Neuronal stem cell (in vitro differentiated cells): Measurements from ENCODE around the gene SLC38A8.

Experiments used
- DNase-seq: peaks from one replicate; pipeline ENCODE4 v3.0.0-alpha.2; 2013; ENCODE audit warnings: low spot score
- H2AFZ ChIP-seq: one replicate; pipeline ENCODE4 v1.6.1; 2013; ENCODE audit warnings: mild to moderate bottlenecking, low read length, inconsistent platforms
- H2AK5ac ChIP-seq: 2 replicates; pipeline ENCODE4 v1.6.1; 2013; ENCODE audit warnings: low read depth, mild to moderate bottlenecking, inconsistent platforms, low read length, moderate library complexity, mixed read lengths
- H2BK120ac ChIP-seq: 2 replicates; pipeline ENCODE4 v1.6.1; 2013; ENCODE audit warnings: low read depth, mild to moderate bottlenecking, inconsistent platforms, low read length, moderate library complexity, mixed read lengths
- H2BK12ac ChIP-seq: one replicate; pipeline ENCODE4 v1.6.1; 2013; ENCODE audit warnings: low read length, inconsistent platforms
- H2BK15ac ChIP-seq: 2 replicates; pipeline ENCODE4 v1.6.1; 2013; ENCODE audit warnings: mild to moderate bottlenecking, low read length, inconsistent platforms, mixed read lengths
- H2BK5ac ChIP-seq: one replicate; pipeline ENCODE4 v1.6.1; 2013; ENCODE audit warnings: inconsistent platforms, mild to moderate bottlenecking, low read length, moderate library complexity
- H3K14ac ChIP-seq: one replicate; pipeline ENCODE4 v1.6.1; 2013; ENCODE audit warnings: low read length, inconsistent platforms
- H3K18ac ChIP-seq: 2 replicates; pipeline ENCODE4 v1.6.1; 2013; ENCODE audit warnings: low read length, inconsistent platforms
- H3K23ac ChIP-seq: 2 replicates; pipeline ENCODE4 v1.6.1; 2013; ENCODE audit warnings: low read depth, mild to moderate bottlenecking, mixed read lengths, low read length, inconsistent platforms; ENCODE audit not compliant: poor library complexity
- H3K27ac ChIP-seq: replicated peaks from 3 replicates; pipeline ENCODE4 v1.5.1; 2013; ENCODE audit warnings: low read length, inconsistent platforms
- H3K27me3 ChIP-seq, 3 experiments: 2 replicates each; pipeline ENCODE4 v1.6.1; 2013; ENCODE audit warnings: low read length in 3 of 3, mild to moderate bottlenecking in 2 of 3, inconsistent platforms in 1 of 3, low read depth in 1 of 3, mixed read lengths in 1 of 3, moderate library complexity in 1 of 3; ENCODE audit not compliant: control insufficient read depth in 3 of 3, insufficient read depth in 3 of 3
- H3K36me3 ChIP-seq, 2 donors: replicated peaks in 1 of 2; 2 replicates each; pipeline ENCODE4 v1.6.1; 2013; ENCODE audit warnings: low read length in 2 of 2; ENCODE audit not compliant: control insufficient read depth in 2 of 2, insufficient read depth in 2 of 2
- H3K4ac ChIP-seq: 2 replicates; pipeline ENCODE4 v1.6.1; 2013; ENCODE audit warnings: inconsistent platforms, mild to moderate bottlenecking, low read length, moderate library complexity
- H3K4me1 ChIP-seq, 2 donors: 1 replicate in 1 of 2; 2 replicates in 1 of 2; pipeline ENCODE4 v1.6.1; 2013; ENCODE audit warnings: low read length in 2 of 2, low read depth in 1 of 2; ENCODE audit not compliant: control insufficient read depth in 2 of 2, insufficient read depth in 1 of 2
- H3K4me2 ChIP-seq: one replicate; pipeline ENCODE4 v1.6.1; 2013; ENCODE audit warnings: mild to moderate bottlenecking, low read length, inconsistent platforms; ENCODE audit not compliant: insufficient read depth, poor library complexity, severe bottlenecking
- H3K4me3 ChIP-seq, 2 donors: 2 replicates each; pipeline ENCODE4 v1.5.1; 2013; ENCODE audit warnings: low read length in 2 of 2, mild to moderate bottlenecking in 2 of 2, inconsistent platforms in 1 of 2, moderate library complexity in 1 of 2
- H3K79me1 ChIP-seq: one replicate; pipeline ENCODE4 v1.6.1; 2013; ENCODE audit warnings: low read depth, mild to moderate bottlenecking, inconsistent platforms, low read length, moderate library complexity
- H3K9ac ChIP-seq: one replicate; pipeline ENCODE4 v1.6.1; 2013; ENCODE audit warnings: mild to moderate bottlenecking, low read depth, low read length, inconsistent platforms; ENCODE audit not compliant: poor library complexity
- H3K9me3 ChIP-seq, 2 donors: replicated peaks in 1 of 2; 2 replicates each; pipeline versions ENCODE3 to v1.6.1; 2013; ENCODE audit warnings: low read length in 2 of 2, mild to moderate bottlenecking in 2 of 2, inconsistent platforms in 1 of 2, low read depth in 1 of 2, mixed read lengths in 1 of 2, moderate library complexity in 1 of 2; ENCODE audit not compliant: control insufficient read depth in 2 of 2, insufficient read depth in 1 of 2
- H4K8ac ChIP-seq: one replicate; pipeline ENCODE4 v1.6.1; 2013; ENCODE audit warnings: low read depth, mild to moderate bottlenecking, inconsistent platforms, low read length, moderate library complexity
- H4K91ac ChIP-seq: one replicate; pipeline ENCODE4 v1.6.1; 2013; ENCODE audit warnings: low read length, low read depth, mild to moderate bottlenecking, inconsistent platforms; ENCODE audit not compliant: poor library complexity
- WGBS, 2 donors: extraction: QIAGEN DNeasy Blood & Tissue Kit; methylation state at CpG; one replicate each; pipeline ENCODE4 v1.1.7; 2013; ENCODE audit warnings: missing lambda C conversion rate in 2 of 2, mixed read lengths in 1 of 2; ENCODE audit not compliant: insufficient read length in 2 of 2, insufficient replicate concordance in 1 of 2; ENCODE audit errors: extremely low coverage in 2 of 2; 5-methylcytosine and 5-hydroxymethylcytosine counted together

The SLC38A8 gene

GRCh38 chr16:84020353-84020752 is 22.2 kb downstream of the SLC38A8 start:
- no peak overlapping the region for H2BK120ac ChIP-seq
- H4K91ac ChIP-seq, result no peak overlapping the region
- no peaks in the 10 kb centered on the region for H3K79me1 ChIP-seq
- no peak overlapping the region for H2AFZ ChIP-seq
- no peak overlapping the region for H3K18ac ChIP-seq
- no peak overlapping the region for H2BK12ac ChIP-seq
- H3K9me3 ChIP-seq, result peaks cover 12 to 39% of the 10 kb centered on the region in 2 donors
- no peak overlapping the region for H3K14ac ChIP-seq
- H3K27me3 ChIP-seq, result no peaks in the 10 kb centered on the region
- no peak overlapping the region for H3K9ac ChIP-seq
- no peaks in the 10 kb centered on the region for H3K36me3 ChIP-seq
- H3K4me2 ChIP-seq, result no peak overlapping the region
- H3K23ac ChIP-seq, result no peak overlapping the region
- H4K8ac ChIP-seq, result no peak overlapping the region
- H2BK15ac ChIP-seq, result no peak overlapping the region
- no peak overlapping the region for H2AK5ac ChIP-seq
- H3K4ac ChIP-seq, result no peak overlapping the region
- H3K27ac ChIP-seq, result no peak overlapping the region
- DNase-seq, result no peak
- peaks cover 2 to 7% of the 10 kb centered on the region in 2 donors for H3K4me1 ChIP-seq
- no peak overlapping the region for H3K4me3 ChIP-seq
- H2BK5ac ChIP-seq, result no peak overlapping the region
- WGBS, 2 donors, result no CpG with 5 or more reads among the region's 9 CpGs

DNA sequence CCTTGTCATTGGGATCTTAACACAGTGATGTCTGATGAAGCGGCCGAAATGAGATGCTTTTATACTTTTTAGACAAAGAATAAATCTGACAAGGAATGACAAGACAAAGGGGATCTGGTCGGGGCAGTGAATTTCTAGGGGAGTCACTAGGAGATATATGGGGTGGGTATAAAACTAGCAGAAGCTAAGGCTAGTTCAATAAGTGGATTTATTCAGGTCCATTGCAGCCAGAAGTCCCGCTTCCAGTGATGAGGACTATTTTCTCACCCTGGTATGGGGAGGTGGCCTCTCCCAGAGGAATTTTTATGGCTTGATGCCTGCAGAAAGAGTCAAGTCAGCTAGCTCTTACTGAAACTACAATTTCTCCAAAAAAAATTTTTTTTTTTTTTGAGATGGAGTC is 23.9 kb downstream of the SLC38A8 start:
- Histone ChIP-seq H2AFZ (no peak overlapping the region), H3K4me2 (no peak overlapping the region), H3K14ac (no peak overlapping the region), H3K4ac (no peak overlapping the region), H2AK5ac (no peak overlapping the region), H2BK120ac (no peak overlapping the region), H3K27me3 (no peaks in the 10 kb centered on the region), H3K23ac (no peak overlapping the region), H2BK15ac (no peak overlapping the region), H2BK12ac (no peak overlapping the region), H3K27ac (no peak overlapping the region), H3K4me3 (no peak overlapping the region), H2BK5ac (no peak overlapping the region), H3K4me1 (peaks cover 2 to 7% of the 10 kb centered on the region in 2 donors), H3K79me1 (no peaks in the 10 kb centered on the region), H4K91ac (no peak overlapping the region), H3K18ac (no peak overlapping the region), H3K9me3 (peaks cover 12 to 39% of the 10 kb centered on the region in 2 donors), H3K9ac (no peak overlapping the region), H4K8ac (no peak overlapping the region), H3K36me3 (no peaks in the 10 kb centered on the region)
- DNase-seq, result no peak
- no CpG with 5 or more reads among the region's 4 CpGs for WGBS, 2 donors

- no CpG with 5 or more reads among the region's 12 CpGs for WGBS, 2 donors
- no peaks in the 10 kb centered on the region for H3K27me3 ChIP-seq
Observed at GRCh38 chr16:84016477-84016876, 26.1 kb downstream of the SLC38A8 start.

DNA sequence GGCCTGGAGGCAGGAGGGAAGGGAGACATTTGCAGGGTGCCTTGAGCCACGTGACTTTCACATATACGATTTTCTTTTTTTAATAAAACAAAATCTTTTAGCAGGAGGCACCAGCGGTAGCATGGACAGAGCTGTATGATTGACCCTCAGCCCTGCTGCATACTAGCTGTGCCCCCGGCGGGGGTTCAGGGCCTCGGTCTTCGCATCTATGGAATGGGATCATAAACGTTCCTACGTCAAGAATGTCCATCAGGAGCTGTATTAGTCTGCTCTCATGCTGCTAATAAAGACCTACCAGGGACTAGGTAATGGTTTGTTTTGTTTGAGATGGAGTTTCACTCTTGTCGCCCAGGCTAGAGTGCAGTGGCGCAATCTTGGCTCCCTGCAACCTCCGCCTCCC is 27.2 kb downstream of the SLC38A8 start:
- H3K4me3 ChIP-seq, result no peak overlapping the region
- no peak overlapping the region for H3K23ac ChIP-seq
- no peaks in the 10 kb centered on the region for H3K79me1 ChIP-seq
- no peaks in the 10 kb centered on the region for H3K36me3 ChIP-seq
- H3K18ac ChIP-seq, result no peak overlapping the region
- no peak overlapping the region for H3K14ac ChIP-seq
- no peak overlapping the region for H2BK120ac ChIP-seq
- peaks cover 0 to 2% of the 10 kb centered on the region in 2 donors for H3K4me1 ChIP-seq
- DNase-seq, result no peak
- H3K27ac ChIP-seq, result no peak overlapping the region
- H3K9ac ChIP-seq, result no peak overlapping the region
- H2BK5ac ChIP-seq, result no peak overlapping the region
- H3K9me3 ChIP-seq, result peaks cover 5 to 19% of the 10 kb centered on the region in 2 donors
- H4K8ac ChIP-seq, result no peak overlapping the region
- H4K91ac ChIP-seq, result no peak overlapping the region
- peak overlapping the region; percentile 24 for H2AK5ac ChIP-seq
- H2BK12ac ChIP-seq, result no peak overlapping the region
- no peak overlapping the region for H2BK15ac ChIP-seq
- H3K27me3 ChIP-seq, result no peaks in the 10 kb centered on the region
- H2AFZ ChIP-seq, result no peak overlapping the region
- no CpG with 5 or more reads among the region's 12 CpGs for WGBS, 2 donors
- no peak overlapping the region for H3K4ac ChIP-seq
- no peak overlapping the region for H3K4me2 ChIP-seq

More at GRCh38 chr16:84016477-84016876, 26.1 kb downstream of the SLC38A8 start:
- H4K8ac ChIP-seq, result no peak overlapping the region
- no peak overlapping the region for H3K14ac ChIP-seq
- H3K9me3 ChIP-seq, result peaks cover 6 to 30% of the 10 kb centered on the region in 2 donors
- H2BK15ac ChIP-seq, result peak overlapping the region; percentile 32
- no peak overlapping the region for H3K18ac ChIP-seq
- no peak overlapping the region for H2BK5ac ChIP-seq
- H2BK12ac ChIP-seq, result no peak overlapping the region
- no peak overlapping the region for H3K4me2 ChIP-seq
- H2AFZ ChIP-seq, result no peak overlapping the region
- DNase-seq, result no peak
- H3K4me1 ChIP-seq, result peaks cover 0 to 2% of the 10 kb centered on the region in 2 donors
- H3K27ac ChIP-seq, result no peak overlapping the region
- H3K4me3 ChIP-seq, result no peak overlapping the region
- H3K9ac ChIP-seq, result no peak overlapping the region
- H2AK5ac ChIP-seq, result peak overlapping the region; percentile 11
- no peak overlapping the region for H2BK120ac ChIP-seq
- H3K23ac ChIP-seq, result peak overlapping the region; percentile 3
- no peaks in the 10 kb centered on the region for H3K79me1 ChIP-seq
- no peaks in the 10 kb centered on the region for H3K36me3 ChIP-seq
- H3K4ac ChIP-seq, result peak overlapping the region; percentile 1
- H4K91ac ChIP-seq, result no peak overlapping the region
